Gastrocnemius medialis (tissue), 4 donors: ENCODE results near the gene SUOX.

ENCODE experiments used
- CTCF ChIP-seq, 5 experiments: fragments of 450-650 bp in 3 of 5; fragments of 200-600 bp in 2 of 5; sonication (generic) in 2 of 5; IDR thresholded peaks in 4 of 5; conservative IDR thresholded peaks in 1 of 5; 1 replicate in 4 of 5; 2 replicates in 1 of 5; pipeline ENCODE4 v1.5.1; 2016 to 2019; ENCODE audit warnings: antibody characterized with exemption in 5 of 5, mild to moderate bottlenecking in 3 of 5, moderate library complexity in 3 of 5
- POLR2A ChIP-seq, 2 donors: fragments of 450-650 bp; IDR thresholded peaks; one replicate each; pipeline ENCODE4 v1.6.1; 2017; ENCODE audit warnings: antibody characterized with exemption in 2 of 2, mild to moderate bottlenecking in 2 of 2, moderate library complexity in 2 of 2

DNA sequence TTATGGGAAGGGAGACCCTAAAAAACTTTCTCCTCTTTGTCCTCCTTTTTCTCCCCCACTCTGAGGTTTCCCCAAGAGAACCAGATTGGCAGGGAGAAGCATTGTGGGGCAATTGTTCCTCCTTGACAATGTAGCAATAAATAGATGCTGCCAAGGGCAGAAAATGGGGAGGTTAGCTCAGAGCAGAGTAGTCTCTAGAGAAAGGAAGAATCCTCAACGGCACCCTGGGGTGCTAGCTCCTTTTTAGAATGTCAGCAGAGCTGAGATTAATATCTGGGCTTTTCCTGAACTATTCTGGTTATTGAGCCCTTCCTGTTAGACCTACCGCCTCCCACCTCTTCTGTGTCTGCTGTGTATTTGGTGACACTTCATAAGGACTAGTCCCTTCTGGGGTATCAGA, 40.1 kb downstream of the SUOX start:
- TF ChIP-seq CTCF (IDR thresholded peaks at IDR 0.05 in 4 of 5, conservative IDR thresholded peaks at IDR 0.05 in 1 of 5) (no peak), POLR2A (IDR thresholded peaks at IDR 0.05) (no peak)
